Neural cell (in vitro differentiated cells): ENCODE data around the gene MARK3. TPM values are rescaled to one million over a fixed set of nuclear protein-coding genes. Genes with fewer than 3 reads are reported as not detected.

ENCODE experiments used
- H2AFZ ChIP-seq: fragments of 200-600, 300-800 bp; sonication (generic), shearing (Covaris generic); 2 replicates; pipeline ENCODE4 v1.6.0; 2014; ENCODE audit warnings: low read depth, mild to moderate bottlenecking, antibody characterized with exemption, low read length, moderate library complexity
- H3F3A ChIP-seq: fragments of 200-600 bp; shearing (Covaris generic); 2 replicates; pipeline ENCODE4 v1.6.1; 2016; ENCODE audit warnings: mild to moderate bottlenecking, moderate library complexity, mixed read lengths, antibody characterized with exemption, low read length; ENCODE audit not compliant: insufficient read depth, poor library complexity, severe bottlenecking
- H3K27ac ChIP-seq: fragments of 200-600, 300-800 bp; sonication (generic), shearing (Covaris generic); 2 replicates; pipeline ENCODE4 v1.5.1; 2014; ENCODE audit warnings: mild to moderate bottlenecking, low read length, moderate library complexity
- H3K27me3 ChIP-seq: fragments of 300-800, 200-600 bp; sonication (generic), shearing (Covaris generic); 2 replicates; pipeline ENCODE4 v1.6.0; 2014; ENCODE audit warnings: mild to moderate bottlenecking, low read depth, low read length, moderate library complexity; ENCODE audit not compliant: insufficient read depth
- H3K36me3 ChIP-seq: fragments of 300-800, 200-600 bp; sonication (generic), shearing (Covaris generic); 2 replicates; pipeline ENCODE4 v1.5.1; 2014; ENCODE audit warnings: mild to moderate bottlenecking, antibody characterized with exemption, low read length, moderate library complexity; ENCODE audit not compliant: insufficient read depth
- H3K4me2 ChIP-seq: fragments of 300-800, 200-600 bp; sonication (generic), shearing (Covaris generic); 2 replicates; pipeline ENCODE4 v1.6.0; 2014; ENCODE audit warnings: mild to moderate bottlenecking, low read length
- H3K4me3 ChIP-seq: fragments of 300-800, 200-600 bp; sonication (generic), shearing (Covaris generic); 2 replicates; pipeline ENCODE4 v1.5.1; 2014; ENCODE audit warnings: mild to moderate bottlenecking, low read length, moderate library complexity
- H3K79me2 ChIP-seq: fragments of 200-600 bp; shearing (Covaris generic); replicated peaks from 2 replicates; pipeline ENCODE4 v1.6.0; 2014; ENCODE audit warnings: mild to moderate bottlenecking, low read length, moderate library complexity; ENCODE audit not compliant: insufficient read depth
- H3K9ac ChIP-seq: fragments of 300-800, 200-600 bp; sonication (generic), shearing (Covaris generic); 2 replicates; pipeline ENCODE4 v1.6.1; 2016; ENCODE audit warnings: mild to moderate bottlenecking, low read length, mixed read lengths
- H3K9me2 ChIP-seq: fragments of 200-600 bp; shearing (Covaris generic); 2 replicates; pipeline ENCODE4 v1.6.1; 2016; ENCODE audit warnings: mild to moderate bottlenecking, low read length, mixed read lengths; ENCODE audit not compliant: insufficient read depth
- H3K9me3 ChIP-seq: fragments of 200-600, 300-800 bp; sonication (generic), shearing (Covaris generic); 2 replicates; pipeline ENCODE4 v1.6.1; 2016; ENCODE audit warnings: mild to moderate bottlenecking, mixed run types, low read length, moderate library complexity, mixed read lengths
- H4K20me1 ChIP-seq: fragments of 200-600 bp; shearing (Covaris generic); 2 replicates; pipeline ENCODE4 v1.6.1; 2016; ENCODE audit warnings: mild to moderate bottlenecking, mixed run types; ENCODE audit not compliant: insufficient read depth
- CTCF ChIP-seq: fragments of 450-650 bp; IDR thresholded peaks from 2 replicates; pipeline ENCODE4 v1.5.1; 2014; ENCODE audit warnings: antibody characterized with exemption, mild to moderate bottlenecking, moderate library complexity; ENCODE audit not compliant: poor library complexity, severe bottlenecking
- EP300 ChIP-seq: fragments of 450-650 bp; conservative IDR thresholded peaks from 2 replicates; pipeline ENCODE4 v1.6.1; 2014; ENCODE audit warnings: antibody characterized with exemption, mild to moderate bottlenecking, moderate library complexity; ENCODE audit not compliant: poor library complexity, severe bottlenecking
- EZH2 ChIP-seq: fragments of 200-600, 300-800 bp; shearing (Covaris generic), sonication (generic); IDR thresholded peaks from 2 replicates; pipeline ENCODE4 v1.6.1; 2014; ENCODE audit warnings: antibody characterized with exemption, low read length, borderline replicate concordance, mild to moderate bottlenecking; ENCODE audit not compliant: insufficient read depth, poor library complexity, severe bottlenecking
- MXI1 ChIP-seq: fragments of 450-650 bp; conservative IDR thresholded peaks from 2 replicates; pipeline ENCODE4 v1.6.1; 2014; ENCODE audit warnings: antibody characterized with exemption, mild to moderate bottlenecking; ENCODE audit not compliant: poor library complexity, severe bottlenecking
- POLR2AphosphoS5 ChIP-seq: IDR thresholded peaks from 2 replicates; pipeline ENCODE4 v1.6.1; 2012
- RAD21 ChIP-seq: fragments of 450-650 bp; conservative IDR thresholded peaks from 2 replicates; pipeline ENCODE4 v1.6.1; 2014; ENCODE audit warnings: antibody characterized with exemption, mild to moderate bottlenecking, moderate library complexity
- REST ChIP-seq: IDR thresholded peaks from 2 replicates; pipeline ENCODE4 v1.6.1; 2012; ENCODE audit warnings: borderline replicate concordance
- SMC3 ChIP-seq: fragments of 450-650 bp; conservative IDR thresholded peaks from 2 replicates; pipeline ENCODE4 v1.6.1; 2014; ENCODE audit warnings: antibody characterized with exemption, mild to moderate bottlenecking, moderate library complexity; ENCODE audit not compliant: poor library complexity
- TAF1 ChIP-seq: IDR thresholded peaks from 2 replicates; pipeline ENCODE4 v1.6.1; 2012; ENCODE audit warnings: low read depth
- polyA plus RNA-seq: library from polyadenylated mRNA; depleted of rRNA; stranded (reverse); fragments of >200 nt; gene quantifications from 2 replicates; pipeline ENCODE4 v1.2.3, GENCODE V29; 2014

MARK3 gene
- polyA plus RNA-seq, 1 donor from 2014 or later = 158 TPM

- TF ChIP-seq REST = no peak
- TF ChIP-seq CTCF = no peak
- no peak for TF ChIP-seq EZH2
- TF ChIP-seq EP300 = no peak
- no peak for TF ChIP-seq RAD21
- no peak for TF ChIP-seq TAF1
- TF ChIP-seq MXI1 = no peak
- TF ChIP-seq POLR2AphosphoS5 = no peak
- no peak for TF ChIP-seq SMC3
- peaks cover 15% of the 10 kb centered on the region for H3K79me2 ChIP-seq
- no peaks in the 10 kb centered on the region for H3K36me3 ChIP-seq
These were observed 145.2 kb downstream of the MARK3 start for GRCh38 chr14:103530390-103530789.

GRCh38 chr14:103530831-103531230 is 145.6 kb downstream of the MARK3 start:
- H3K9me2 ChIP-seq = no peaks in the 10 kb centered on the region
- H3K9ac ChIP-seq = no peak overlapping the region
- H2AFZ ChIP-seq = no peak overlapping the region
- TF ChIP-seq EZH2 = no peak
- no peak for TF ChIP-seq POLR2AphosphoS5
- no peak for TF ChIP-seq SMC3
- no peak for TF ChIP-seq CTCF
- no peak for TF ChIP-seq RAD21
- TF ChIP-seq EP300 = no peak
- no peak for TF ChIP-seq REST
- TF ChIP-seq MXI1 = no peak
- H4K20me1 ChIP-seq = no peaks in the 10 kb centered on the region
- H3K4me2 ChIP-seq = no peak overlapping the region
- H3K9me3 ChIP-seq = no peaks in the 10 kb centered on the region
- H3F3A ChIP-seq = no peaks in the 10 kb centered on the region
- H3K79me2 ChIP-seq = peaks cover 15% of the 10 kb centered on the region
- H3K4me3 ChIP-seq = no peak overlapping the region
- no peaks in the 10 kb centered on the region for H3K36me3 ChIP-seq
- no peaks in the 10 kb centered on the region for H3K27me3 ChIP-seq
- no peak overlapping the region for H3K27ac ChIP-seq

More at GRCh38 chr14:103530390-103530789, 145.2 kb downstream of the MARK3 start:
- H3F3A ChIP-seq = no peaks in the 10 kb centered on the region
- H3K27ac ChIP-seq = no peak overlapping the region
- no peaks in the 10 kb centered on the region for H3K9me3 ChIP-seq
- no peaks in the 10 kb centered on the region for H4K20me1 ChIP-seq
- H3K27me3 ChIP-seq = no peaks in the 10 kb centered on the region
- H3K4me3 ChIP-seq = peak overlapping the region; percentile 92
- H3K9me2 ChIP-seq = no peaks in the 10 kb centered on the region
- H2AFZ ChIP-seq = no peak overlapping the region
- no peak overlapping the region for H3K9ac ChIP-seq
- H3K4me2 ChIP-seq = no peak overlapping the region
